A549 (cell line): Measurements from ENCODE around the gene SH3RF3. TPM values are rescaled to one million over a fixed set of nuclear protein-coding genes. Genes with fewer than 3 reads are reported as not detected.

Experiments used
- ATAC-seq, 2 experiments: fragments of 200-7000 bp in 1 of 2; fragments of >200 bp in 1 of 2; cut with Nextera tagmentation in 1 of 2; cut with Tn5 transposase in 1 of 2; 3 replicates each; pipeline versions ENCODE4 v1.8.0 to v1.9.1; 2018 to 2020; ENCODE audit warnings: mild to moderate bottlenecking in 1 of 2, moderate library complexity in 1 of 2
- CTCF ChIA-PET: fragments of 300-600 bp; sonication (Branson Sonifier 250); formaldehyde crosslinking; extraction: SDS; loops from one replicate; lab custom pipeline; 2021; ENCODE audit warnings: antibody characterized with exemption, inconsistent platforms; lab: Yijun Ruan, JAX
- POLR2A ChIA-PET: fragments of 350-600 bp; formaldehyde crosslinking; extraction: SDS; loops from one replicate; lab custom pipeline; 2021; ENCODE audit warnings: antibody characterized with exemption, inconsistent platforms; lab: Yijun Ruan, JAX
- DNase-seq, 2 experiments: peaks; one replicate each; pipeline versions ENCODE4 v3.0.0 to v3.0.0-alpha.2; 2011 to 2016; ENCODE audit warnings: low read depth in 1 of 2, low spot score in 1 of 2
- FAIRE-seq: peaks from 2 replicates; lab custom pipeline; 2011; peaks lifted over from hg19 to GRCh38; lab: Jason Lieb, UNC
- H3K27ac ChIP-seq, 2 experiments: fragments of >200 bp; sonication (Bioruptor Twin); formaldehyde crosslinking; 3 replicates each; pipeline ENCODE4 v1.5.1; 2016 to 2017
- H3K4me1 ChIP-seq: fragments of >200 bp; sonication (Bioruptor Twin); formaldehyde crosslinking; 3 replicates; pipeline ENCODE4 v1.6.1; 2016
- H3K4me2 ChIP-seq: fragments of >200 bp; sonication (Bioruptor Twin); formaldehyde crosslinking; 3 replicates; pipeline ENCODE4 v1.6.1; 2016
- H3K4me3 ChIP-seq: fragments of >200 bp; sonication (Bioruptor Twin); formaldehyde crosslinking; 3 replicates; pipeline ENCODE4 v1.5.1; 2016
- H3K9me3 ChIP-seq: fragments of >200 bp; sonication (Bioruptor Twin); formaldehyde crosslinking; 3 replicates; pipeline ENCODE4 v1.6.1; 2016
- BHLHE40 ChIP-seq: IDR thresholded peaks from 2 replicates; pipeline ENCODE4 v1.6.1; 2012; ENCODE audit warnings: low read depth, low read length, inconsistent platforms
- CBX8 ChIP-seq: fragments of 200-600 bp; sonication (generic); IDR thresholded peaks from 2 replicates; pipeline ENCODE4 v1.6.1; 2016
- CEBPB ChIP-seq, 2 experiments: fragments of >200 bp in 1 of 2; sonication (Bioruptor Twin) in 1 of 2; formaldehyde crosslinking in 1 of 2; IDR thresholded peaks; 2 replicates each; pipeline ENCODE4 v1.6.1; 2012 to 2016
- EHF ChIP-seq: fragments of 250-450 bp; sonication (Bioruptor Pico); IDR thresholded peaks from 2 replicates; pipeline ENCODE4 v1.5.0; 2020; ENCODE audit warnings: mild to moderate bottlenecking
- EHMT2 ChIP-seq: fragments of 200-600 bp; sonication (generic); IDR thresholded peaks from 2 replicates; pipeline ENCODE4 v1.6.1; 2016; ENCODE audit warnings: antibody characterized with exemption, low read depth, mild to moderate bottlenecking, moderate library complexity
- ELK1 ChIP-seq: fragments of 150-350 bp; IDR thresholded peaks from 2 replicates; pipeline ENCODE4 v1.6.1; 2014; ENCODE audit warnings: low read depth, mild to moderate bottlenecking, low read length
- ESRRA ChIP-seq: fragments of 150-350 bp; IDR thresholded peaks from 2 replicates; pipeline ENCODE4 v1.6.1; 2014; ENCODE audit warnings: mild to moderate bottlenecking, low read length, borderline replicate concordance
- FOSB ChIP-seq: fragments of 250-450 bp; sonication (Bioruptor Pico); IDR thresholded peaks from 2 replicates; pipeline ENCODE4 v1.5.0; 2020; ENCODE audit warnings: mild to moderate bottlenecking, moderate library complexity
- FOXS1 ChIP-seq: fragments of 250-450 bp; sonication (Bioruptor Pico); IDR thresholded peaks from 2 replicates; pipeline ENCODE4 v1.5.0; 2020; ENCODE audit warnings: mild to moderate bottlenecking, moderate library complexity
- GATA3 ChIP-seq: IDR thresholded peaks from 2 replicates; pipeline ENCODE4 v1.6.1; 2012; ENCODE audit warnings: borderline replicate concordance
- HDAC2 ChIP-seq: fragments of 200-600 bp; sonication (generic); IDR thresholded peaks from 2 replicates; pipeline ENCODE4 v1.6.1; 2016
- HOXA7 ChIP-seq: fragments of 250-450 bp; sonication (Bioruptor Pico); IDR thresholded peaks from 2 replicates; pipeline ENCODE4 v1.5.0; 2020; ENCODE audit warnings: mild to moderate bottlenecking, moderate library complexity
- HOXB13 ChIP-seq: fragments of 250-450 bp; sonication (Bioruptor Pico); IDR thresholded peaks from 2 replicates; pipeline ENCODE4 v1.5.0; 2020; ENCODE audit warnings: low read depth, mild to moderate bottlenecking, moderate library complexity
- JUN ChIP-seq, 2 experiments: fragments of >200 bp; sonication (Bioruptor Twin); formaldehyde crosslinking; IDR thresholded peaks; 2 replicates in 1 of 2; 3 replicates in 1 of 2; pipeline ENCODE4 v1.6.1; 2016 to 2017
- KDM1A ChIP-seq: fragments of 200-600 bp; sonication (generic); IDR thresholded peaks from 2 replicates; pipeline ENCODE4 v1.6.1; 2016; ENCODE audit warnings: low read depth, mild to moderate bottlenecking
- KDM5A ChIP-seq: fragments of 200-600 bp; sonication (generic); IDR thresholded peaks from 2 replicates; pipeline ENCODE4 v1.6.1; 2016; ENCODE audit warnings: antibody characterized with exemption, mild to moderate bottlenecking
- MAZ ChIP-seq: fragments of 150-350 bp; IDR thresholded peaks from 2 replicates; pipeline ENCODE4 v1.6.1; 2014; ENCODE audit warnings: antibody characterized with exemption, low read depth, low read length, borderline replicate concordance
- MYC ChIP-seq: IDR thresholded peaks from 2 replicates; pipeline ENCODE4 v1.6.1; 2012; ENCODE audit warnings: mild to moderate bottlenecking, inconsistent platforms, low read length, improper control_type of control experiment, borderline replicate concordance
- PBX3 ChIP-seq: IDR thresholded peaks from 2 replicates; pipeline ENCODE4 v1.6.1; 2012
- POLR2A ChIP-seq: IDR thresholded peaks from 2 replicates; pipeline ENCODE4 v1.6.1; 2012; ENCODE audit warnings: mild to moderate bottlenecking, low read length
- POLR2AphosphoS2 ChIP-seq: conservative IDR thresholded peaks from 2 replicates; pipeline ENCODE4 v1.6.1; 2012; ENCODE audit warnings: low read length, improper control_type of control experiment, inconsistent platforms
- RARB ChIP-seq: fragments of 250-450 bp; sonication (Bioruptor Pico); IDR thresholded peaks from 2 replicates; pipeline ENCODE4 v1.8.0; 2021; ENCODE audit warnings: mild to moderate bottlenecking, moderate library complexity
- REST ChIP-seq: fragments of 200-600 bp; sonication (generic); IDR thresholded peaks from 2 replicates; pipeline ENCODE4 v1.6.1; 2016; ENCODE audit warnings: antibody characterized with exemption, mild to moderate bottlenecking, moderate library complexity
- SMC3 ChIP-seq: fragments of >200 bp; sonication (Bioruptor Twin); formaldehyde crosslinking; IDR thresholded peaks from 3 replicates; pipeline ENCODE4 v1.6.1; 2018; ENCODE audit warnings: inconsistent platforms
- USF2 ChIP-seq: fragments of 450-650 bp; IDR thresholded peaks from 2 replicates; pipeline ENCODE4 v1.6.1; 2014; ENCODE audit warnings: antibody characterized with exemption
- ZNF302 ChIP-seq: fragments of 250-450 bp; sonication (Bioruptor Pico); IDR thresholded peaks from 2 replicates; pipeline ENCODE4 v1.9.0; 2021; ENCODE audit warnings: inconsistent platforms, mild to moderate bottlenecking, moderate library complexity
- ZSCAN20 ChIP-seq: fragments of 250-450 bp; sonication (Bioruptor Pico); IDR thresholded peaks from 2 replicates; pipeline ENCODE4 v1.8.0; 2022; ENCODE audit warnings: mild to moderate bottlenecking, moderate library complexity
- WGBS: methylation state at CpG from one replicate; pipeline ENCODE4 v1.1.6; 2017; ENCODE audit errors: missing lambda C conversion rate; 5-methylcytosine and 5-hydroxymethylcytosine counted together
- polyA plus RNA-seq, 4 experiments: library from polyadenylated mRNA; depleted of rRNA in 3 of 4; stranded (reverse); fragments of >200 nt; fragmentation: RNase III in 1 of 4; extraction: RNeasy Plus Mini Kit Qiagen cat#74134 plus additional on column Dnase treatment in 1 of 4; gene quantifications; 2 replicates in 3 of 4; 3 replicates in 1 of 4; pipeline ENCODE4 v1.2.3, GENCODE V29; 2011 to 2017

SH3RF3 gene
- polyA plus RNA-seq, 2 of the 4 experiments (the other 2 are of a cell fraction), result 0.04 to 0.21 TPM

DNA sequence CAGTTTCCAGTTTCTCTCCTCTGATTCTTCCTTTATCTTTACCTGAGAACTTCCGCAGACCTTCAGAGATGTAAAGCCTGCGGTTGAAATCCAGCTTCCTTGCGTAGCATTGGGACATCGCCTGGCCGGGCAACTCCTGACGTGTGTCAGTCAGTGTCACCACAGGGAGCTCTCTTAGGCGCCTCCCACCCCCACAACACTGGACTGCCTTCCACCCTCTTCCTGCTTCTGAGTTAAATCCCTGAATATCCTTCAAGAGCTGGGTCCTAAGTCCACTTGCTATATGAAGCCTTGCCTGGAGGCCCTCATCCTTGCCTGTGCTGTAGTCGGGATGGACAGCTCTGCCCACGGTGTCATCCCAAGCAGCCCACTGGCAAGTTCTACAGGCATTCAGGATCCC, 305.3 kb downstream of the SH3RF3 start:
- WGBS, result 73% methylated on average over 7 of the region's 9 CpGs

DNA sequence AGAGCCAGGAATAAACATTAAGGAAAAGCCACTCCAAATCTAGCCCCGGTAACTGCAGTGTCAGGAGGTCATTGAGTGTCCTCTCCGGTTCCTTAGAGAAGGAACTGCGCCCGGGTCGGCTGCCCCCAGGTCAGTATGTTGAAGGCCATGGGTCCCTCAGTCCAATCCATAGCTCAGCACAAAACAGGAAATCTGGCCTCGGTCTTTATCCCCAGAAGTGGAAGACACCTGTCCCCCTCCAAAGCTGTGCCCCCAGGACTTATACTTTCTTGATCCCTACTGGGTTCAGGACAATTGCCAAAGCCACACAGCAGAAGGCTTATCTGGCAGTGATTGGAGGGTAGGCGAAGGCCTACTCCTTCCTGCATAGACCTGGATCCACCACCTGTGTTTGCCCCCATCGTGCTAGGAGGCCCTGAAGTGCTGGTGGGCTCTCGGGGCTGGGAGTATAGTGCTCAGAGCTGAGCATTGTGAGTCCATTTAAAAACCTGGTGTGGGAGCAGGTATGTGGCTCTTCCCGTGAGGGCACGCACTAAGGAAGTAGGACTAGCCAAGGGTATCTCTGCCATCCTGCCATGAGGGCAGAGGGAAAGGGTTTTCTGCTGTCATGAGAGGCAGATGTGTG, 306.2 kb downstream of the SH3RF3 start:
- Histone ChIP-seq H3K27ac (no peak overlapping the region), H3K9me3 (no peaks in the 10 kb centered on the region), H3K4me1 (no peaks in the 10 kb centered on the region), H3K4me3 (no peak overlapping the region), H3K4me2 (no peak overlapping the region)
- POLR2A ChIA-PET, result interaction anchor here (0.5 kb wide), 1 partner anchor 602 kb away, joined by 5 read pairs; no protein-coding TSS in a partner anchor
- DNase-seq (no peak), FAIRE-seq (no peak), ATAC-seq (no peak)
- WGBS, result 89% methylated on average over 8 of the region's 11 CpGs
- CTCF ChIA-PET, result interaction anchor here (0.6 kb wide), 2 partner anchors 825 to 1331 kb away, joined by 3 read pairs; no protein-coding TSS in a partner anchor
- TF ChIP-seq ELK1, result no peak
- TF ChIP-seq REST, result no peak
- TF ChIP-seq HOXB13 (CRISPR knock-in tag), result no peak
- TF ChIP-seq RARB (CRISPR knock-in tag), result no peak
- no peak for TF ChIP-seq GATA3
- TF ChIP-seq MAZ, result no peak
- no peak for TF ChIP-seq FOXS1 (CRISPR knock-in tag)
- TF ChIP-seq ZNF302, result no peak
- TF ChIP-seq MYC, result no peak
- no peak for TF ChIP-seq FOSB (CRISPR knock-in tag)
- no peak for TF ChIP-seq CBX8
- no peak for TF ChIP-seq USF2

More for the DNA sequence above, 305.3 kb downstream of the SH3RF3 start:
- Histone ChIP-seq H3K9me3 (no peaks in the 10 kb centered on the region), H3K4me2 (no peak overlapping the region), H3K4me3 (no peak overlapping the region), H3K27ac (no peak overlapping the region), H3K4me1 (no peaks in the 10 kb centered on the region)
- ChIA-PET POLR2A (no interaction called here), CTCF (interaction anchor here (0.6 kb wide), 2 partner anchors 26 to 1332 kb away, joined by 3 read pairs; no protein-coding TSS in a partner anchor)
- DNase-seq (no peak), ATAC-seq (no peak), FAIRE-seq (no peak)
- TF ChIP-seq ZSCAN20, result no peak
- no peak for TF ChIP-seq HOXA7 (CRISPR knock-in tag)
- TF ChIP-seq PBX3, result no peak
- no peak for TF ChIP-seq SMC3
- TF ChIP-seq HDAC2, result no peak
- no peak for TF ChIP-seq ELK1
- no peak for TF ChIP-seq BHLHE40
- TF ChIP-seq ESRRA, result no peak
- TF ChIP-seq EHF, result no peak
- no peak for TF ChIP-seq MAZ
- TF ChIP-seq CEBPB (IDR thresholded peaks at IDR 0.05), result no peak
- no peak for TF ChIP-seq KDM5A
- no peak for TF ChIP-seq POLR2A
- TF ChIP-seq EHMT2, result no peak
- no peak for TF ChIP-seq POLR2AphosphoS2
- no peak for TF ChIP-seq USF2
- no peak for TF ChIP-seq GATA3
- TF ChIP-seq JUN (IDR thresholded peaks at IDR 0.05), result no peak
- TF ChIP-seq KDM1A, result no peak
